Activated CD4-positive, alpha-beta T cell treated with anti-CD3 and anti-CD28 coated beads for 36 hours (primary cell): Measurements from ENCODE around the gene HLA-E. TPM values are rescaled to one million over a fixed set of nuclear protein-coding genes. Genes with fewer than 3 reads are reported as not detected.
A peak's percentile ranks its signal among the peaks of the same experiment; 100 is the strongest.
"Not testable (repeated sequence)": the region's sequence is repeated elsewhere in the genome, so short reads cannot be mapped to it uniquely, and the experiment has no call there.

ENCODE experiments used
- ATAC-seq: fragments of 200-7000 bp; cut with Tn5 transposase; one replicate; pipeline ENCODE4 v1.10.0; 2021; ENCODE audit warnings: mild to moderate bottlenecking, moderate library complexity
- CTCF ChIA-PET: fragments of 350-600 bp; sonication (Branson Sonifier 250); formaldehyde crosslinking; loops from one replicate; lab custom pipeline; 2021; ENCODE audit warnings: antibody characterized with exemption; lab: Charles Lee
- POLR2A ChIA-PET: fragments of 350-600 bp; sonication (Branson Sonifier 250); formaldehyde crosslinking; loops from one replicate; lab custom pipeline; 2021; ENCODE audit warnings: antibody characterized with exemption, inconsistent platforms; lab: Charles Lee
- DNase-seq: peaks from one replicate; pipeline ENCODE4 v3.0.0-alpha.2; 2020
- H3K27ac Mint-ChIP-seq: one replicate; pipeline ENCODE4 v1.8.0; 2021; ENCODE audit warnings: mixed read lengths
- H3K27me3 Mint-ChIP-seq: one replicate; pipeline ENCODE4 v1.8.0; 2021; ENCODE audit warnings: mixed read lengths
- H3K36me3 Mint-ChIP-seq: one replicate; pipeline ENCODE4 v1.8.0; 2021; ENCODE audit warnings: low read depth, mixed read lengths
- H3K4me1 Mint-ChIP-seq: one replicate; pipeline ENCODE4 v1.8.0; 2021; ENCODE audit warnings: mixed read lengths
- H3K4me3 Mint-ChIP-seq: one replicate; pipeline ENCODE4 v1.8.0; 2021; ENCODE audit warnings: mild to moderate bottlenecking, moderate library complexity, mixed read lengths
- H3K9me3 Mint-ChIP-seq: one replicate; pipeline ENCODE4 v1.8.0; 2021; ENCODE audit warnings: low read depth, mixed read lengths
- intact Hi-C, 2 experiments: fragments of 100-400 bp; cut with DNase I in 1 of 2; cut with micrococcal nuclease in 1 of 2; formaldehyde crosslinking; loops; one replicate each; pipeline versions ENCODE4 v1.14.2 to v1.15.1; 2022 to 2024; cut with DNase I, micrococcal nuclease
- total RNA-seq, 2 experiments: library from RNA; stranded (reverse); gene quantifications; one replicate each; pipeline ENCODE4 v1.2.3, GENCODE V29; 2021

The HLA-E gene
- total RNA-seq, 2 experiments from 2014 or later: 451 to 502 TPM

GRCh38 chr6:30481211-30481964 lies 7.9 kb upstream of the HLA-E start:
- DNase-seq: no peak
- intact Hi-C loops: loop anchor here (5.0 kb wide), 2 partner anchors 251 to 606 kb away; no protein-coding TSS in a partner anchor
- CTCF ChIA-PET: interaction anchor here (0.6 to 9.5 kb wide), 31 partner anchors 10 to 1594 kb away, joined by 3 to 386 read pairs (median 5); partner anchors contain the start of gene PRR3
- Mint-ChIP-seq H3K9me3 (no peaks in the 10 kb centered on the region), H3K4me1 (peaks cover 23% of the 10 kb centered on the region), H3K36me3 (no peaks in the 10 kb centered on the region), H3K4me3 (no peak overlapping the region), H3K27me3 (peaks cover 42% of the 10 kb centered on the region), H3K27ac (no peak overlapping the region)
- POLR2A ChIA-PET: interaction anchor here (0.6 to 1.2 kb wide), 5 partner anchors 60 to 134 kb away, joined by 3 to 8 read pairs (median 4); no protein-coding TSS in a partner anchor
- no peak for ATAC-seq

GRCh38 chr6:30481965-30482644 lies 7.2 kb upstream of the HLA-E start:
- DNase-seq: peak; percentile 93
- POLR2A ChIA-PET: interaction anchor here (0.6 to 1.2 kb wide), 5 partner anchors 60 to 133 kb away, joined by 3 to 8 read pairs (median 4); no protein-coding TSS in a partner anchor
- CTCF ChIA-PET: interaction anchor here (0.6 to 9.5 kb wide), 38 partner anchors 9 to 605 kb away, joined by 3 to 386 read pairs (median 4); partner anchors contain the start of gene PRR3
- not testable (repeated sequence) for H3K36me3 Mint-ChIP-seq, H3K9me3 Mint-ChIP-seq, H3K27ac Mint-ChIP-seq
- peaks cover 42% of the 10 kb centered on the region for H3K27me3 Mint-ChIP-seq
- peak overlapping the region; percentile 31 for H3K4me3 Mint-ChIP-seq
- intact Hi-C loops: loop anchor here (1.0 to 5.0 kb wide), 6 partner anchors 51 to 605 kb away; partner anchors contain the start of gene DHX16 (in 1 of the 2)
- H3K4me1 Mint-ChIP-seq: peaks cover 30% of the 10 kb centered on the region
- peak; percentile 96 for ATAC-seq

- DNase-seq (no peak), ATAC-seq (no peak)
- Mint-ChIP-seq H3K4me1 (peaks cover 39% of the 10 kb centered on the region), H3K27me3 (peaks cover 28% of the 10 kb centered on the region), H3K36me3 (no peaks in the 10 kb centered on the region), H3K9me3 (no peaks in the 10 kb centered on the region), H3K27ac (no peak overlapping the region), H3K4me3 (no peak overlapping the region)
- intact Hi-C loops: loop anchor here (1.0 to 5.0 kb wide), 8 partner anchors 49 to 604 kb away; partner anchors contain the start of gene DHX16 (in 1 of the 2)
- ChIA-PET POLR2A (interaction anchor here (0.6 to 1.1 kb wide), 2 partner anchors 27 to 30 kb away, joined by 3 to 4 read pairs; no protein-coding TSS in a partner anchor), CTCF (interaction anchor here (0.7 to 9.5 kb wide), 37 partner anchors 8 to 256 kb away, joined by 3 to 386 read pairs (median 4); partner anchors contain the start of genes DHX16, MRPS18B and PRR3)
Measured at GRCh38 chr6:30483677-30484279, 5.5 kb upstream of the HLA-E start.

- Mint-ChIP-seq H3K27ac (no peak overlapping the region), H3K27me3 (peaks cover 19% of the 10 kb centered on the region), H3K9me3 (no peaks in the 10 kb centered on the region), H3K4me1 (peaks cover 42% of the 10 kb centered on the region), H3K36me3 (peaks cover 10% of the 10 kb centered on the region), H3K4me3 (no peak overlapping the region)
- POLR2A ChIA-PET: no interaction called here
- intact Hi-C loops: no loop called here
- DNase-seq: no peak
- ATAC-seq: no peak
- CTCF ChIA-PET: interaction anchor here (0.6 to 9.5 kb wide), 12 partner anchors 8 to 112 kb away, joined by 3 to 386 read pairs (median 4); no protein-coding TSS in a partner anchor
Measured at GRCh38 chr6:30485236-30485635, 4.1 kb upstream of the HLA-E start.

- CTCF ChIA-PET: interaction anchor here (0.9 to 9.5 kb wide), 5 partner anchors 8 to 137 kb away, joined by 3 to 386 read pairs (median 4); no protein-coding TSS in a partner anchor
- POLR2A ChIA-PET: interaction anchor here (1.0 kb wide), 1 partner anchor 40 kb away, joined by 3 read pairs; no protein-coding TSS in a partner anchor
- intact Hi-C loops: loop anchor here (2.0 kb wide), 2 partner anchors 185 to 195 kb away; partner anchors contain the start of gene DHX16 (in 1 of the 2)
- Mint-ChIP-seq H3K36me3 (peaks cover 37% of the 10 kb centered on the region), H3K27ac (peak overlapping the region; percentile 84), H3K27me3 (peaks cover 2% of the 10 kb centered on the region), H3K9me3 (no peaks in the 10 kb centered on the region), H3K4me1 (peaks cover 30% of the 10 kb centered on the region), H3K4me3 (peak overlapping the region; percentile 29)
- ATAC-seq (no peak), DNase-seq (no peak)
Measured at GRCh38 chr6:30487926-30488325, 1.4 kb upstream of the HLA-E start.

GRCh38 chr6:30488697-30489080 lies 620 bp upstream of the HLA-E start:
- not testable (repeated sequence) for H3K9me3 Mint-ChIP-seq, DNase-seq, ATAC-seq, H3K27me3 Mint-ChIP-seq
- peaks cover 37% of the 10 kb centered on the region for H3K4me1 Mint-ChIP-seq
- POLR2A ChIA-PET: interaction anchor here (1.0 kb wide), 1 partner anchor 39 kb away, joined by 3 read pairs; no protein-coding TSS in a partner anchor
- peaks cover 43% of the 10 kb centered on the region for H3K36me3 Mint-ChIP-seq
- H3K27ac Mint-ChIP-seq: peak overlapping the region; percentile 98
- H3K4me3 Mint-ChIP-seq: peak overlapping the region; percentile 95
- intact Hi-C loops: loop anchor here (1.0 to 2.0 kb wide), 10 partner anchors 28 to 229 kb away; partner anchors contain the start of genes GNL1 (in 2 of the 2), ABCF1 (in 1 of the 2), C6orf136 (in 1 of the 2) and DHX16 (in 1 of the 2)
- CTCF ChIA-PET: interaction anchor here (8.4 kb wide), 1 partner anchor 43 kb away, joined by 60 read pairs; no protein-coding TSS in a partner anchor

GRCh38 chr6:30490026-30490876 lies 942 bp downstream of the HLA-E start:
- H3K27me3 Mint-ChIP-seq: no peaks in the 10 kb centered on the region
- DNase-seq (peak; percentile 94), ATAC-seq (peak; percentile 43)
- intact Hi-C loops: loop anchor here (1.0 to 5.0 kb wide), 4 partner anchors 19 to 232 kb away; partner anchors contain the start of genes MRPS18B (in 1 of the 2), PPP1R10 (in 1 of the 2) and TUBB (in 1 of the 2)
- H3K9me3 Mint-ChIP-seq: no peaks in the 10 kb centered on the region
- H3K4me1 Mint-ChIP-seq: peaks cover 52% of the 10 kb centered on the region
- peaks cover 56% of the 10 kb centered on the region for H3K36me3 Mint-ChIP-seq
- POLR2A ChIA-PET: interaction anchor here (0.9 to 5.3 kb wide), 5 partner anchors 20 to 125 kb away, joined by 4 to 45 read pairs (median 6); partner anchors contain the start of genes GNL1 and PRR3
- CTCF ChIA-PET: interaction anchor here (0.6 to 8.0 kb wide), 8 partner anchors 11 to 668 kb away, joined by 3 to 152 read pairs (median 4); partner anchors contain the start of gene TCF19
- peak overlapping the region; percentile 95 for H3K4me3 Mint-ChIP-seq
- H3K27ac Mint-ChIP-seq: peak overlapping the region; percentile 98

GRCh38 chr6:30491291-30491953 lies 2.1 kb downstream of the HLA-E start:
- ATAC-seq, H3K9me3 Mint-ChIP-seq, H3K27me3 Mint-ChIP-seq: not testable (repeated sequence)
- H3K36me3 Mint-ChIP-seq: peaks cover 60% of the 10 kb centered on the region
- peaks cover 58% of the 10 kb centered on the region for H3K4me1 Mint-ChIP-seq
- ChIA-PET CTCF (interaction anchor here (0.6 to 8.0 kb wide), 7 partner anchors 10 to 247 kb away, joined by 3 to 152 read pairs (median 4); no protein-coding TSS in a partner anchor), POLR2A (interaction anchor here (1.0 to 5.3 kb wide), 7 partner anchors 18 to 123 kb away, joined by 3 to 45 read pairs (median 4); partner anchors contain the start of genes GNL1 and PRR3)
- DNase-seq: peak; percentile 40
- peak overlapping the region; percentile 98 for H3K27ac Mint-ChIP-seq
- peak overlapping the region; percentile 95 for H3K4me3 Mint-ChIP-seq
- intact Hi-C loops: loop anchor here (2.0 to 5.0 kb wide), 3 partner anchors 17 to 231 kb away; partner anchors contain the start of gene TUBB (in 1 of the 2)
